Stimulated activated memory B cell treated with anti-CD40 and anti-IgM and Interleukin-4, amounts not matched to agents 10 μg/mL and 1 μg/mL and 100 μg/mL, for 72 hours (primary cell): ENCODE measurements around the gene AMZ1.

Experiments used
- ATAC-seq: fragments of 150-1000 bp; cut with Tn5 transposase; 2 replicates; pipeline ENCODE4 v1.10.0; 2021
- H3K27ac Mint-ChIP-seq: one replicate; pipeline ENCODE4 v1.8.0; 2022; ENCODE audit warnings: mild to moderate bottlenecking, mixed read lengths
- H3K27me3 Mint-ChIP-seq: one replicate; pipeline ENCODE4 v1.8.0; 2022; ENCODE audit warnings: mixed read lengths
- H3K36me3 Mint-ChIP-seq: one replicate; pipeline ENCODE4 v1.8.0; 2022; ENCODE audit warnings: mixed read lengths
- H3K4me1 Mint-ChIP-seq: one replicate; pipeline ENCODE4 v1.8.0; 2022; ENCODE audit warnings: mixed read lengths
- H3K4me3 Mint-ChIP-seq: one replicate; pipeline ENCODE4 v1.8.0; 2022; ENCODE audit warnings: mild to moderate bottlenecking, moderate library complexity, mixed read lengths
- H3K9me3 Mint-ChIP-seq: one replicate; pipeline ENCODE4 v1.8.0; 2022; ENCODE audit warnings: mixed read lengths

AMZ1 gene

GRCh38 chr7:2646680-2647571, 41.1 kb upstream of the AMZ1 start:
- no peak for ATAC-seq
- H3K27me3 Mint-ChIP-seq, result no peaks in the 10 kb centered on the region
- H3K27ac Mint-ChIP-seq, result no peak overlapping the region
- no peak overlapping the region for H3K4me3 Mint-ChIP-seq
- H3K36me3 Mint-ChIP-seq, result peaks cover 10% of the 10 kb centered on the region
- no peaks in the 10 kb centered on the region for H3K9me3 Mint-ChIP-seq
- peaks cover 29% of the 10 kb centered on the region for H3K4me1 Mint-ChIP-seq

GRCh38 chr7:2647594-2648172, 40.3 kb upstream of the AMZ1 start:
- no peaks in the 10 kb centered on the region for H3K9me3 Mint-ChIP-seq
- H3K27me3 Mint-ChIP-seq, result no peaks in the 10 kb centered on the region
- peaks cover 17% of the 10 kb centered on the region for H3K36me3 Mint-ChIP-seq
- no peak for ATAC-seq
- H3K4me1 Mint-ChIP-seq, result peaks cover 27% of the 10 kb centered on the region
- H3K4me3 Mint-ChIP-seq, result no peak overlapping the region
- H3K27ac Mint-ChIP-seq, result no peak overlapping the region

GRCh38 chr7:2649139-2649838, 38.7 kb upstream of the AMZ1 start:
- H3K27ac Mint-ChIP-seq, result no peak overlapping the region
- ATAC-seq, result no peak
- no peaks in the 10 kb centered on the region for H3K27me3 Mint-ChIP-seq
- peaks cover 19% of the 10 kb centered on the region for H3K36me3 Mint-ChIP-seq
- no peaks in the 10 kb centered on the region for H3K9me3 Mint-ChIP-seq
- peaks cover 17% of the 10 kb centered on the region for H3K4me1 Mint-ChIP-seq
- H3K4me3 Mint-ChIP-seq, result no peak overlapping the region

GRCh38 chr7:2649991-2650390, 38.0 kb upstream of the AMZ1 start:
- no peaks in the 10 kb centered on the region for H3K27me3 Mint-ChIP-seq
- no peak overlapping the region for H3K27ac Mint-ChIP-seq
- H3K4me3 Mint-ChIP-seq, result no peak overlapping the region
- H3K36me3 Mint-ChIP-seq, result peaks cover 19% of the 10 kb centered on the region
- no peaks in the 10 kb centered on the region for H3K9me3 Mint-ChIP-seq
- no peak for ATAC-seq
- H3K4me1 Mint-ChIP-seq, result peaks cover 10% of the 10 kb centered on the region

- H3K4me1 Mint-ChIP-seq, result peaks cover 5% of the 10 kb centered on the region
- no peak for ATAC-seq
- peaks cover 19% of the 10 kb centered on the region for H3K36me3 Mint-ChIP-seq
- H3K27me3 Mint-ChIP-seq, result no peaks in the 10 kb centered on the region
- H3K9me3 Mint-ChIP-seq, result no peaks in the 10 kb centered on the region
- no peak overlapping the region for H3K27ac Mint-ChIP-seq
- H3K4me3 Mint-ChIP-seq, result no peak overlapping the region
Observed at GRCh38 chr7:2650451-2650850, 37.6 kb upstream of the AMZ1 start.

- Mint-ChIP-seq H3K27me3 (no peaks in the 10 kb centered on the region), H3K27ac (no peak overlapping the region), H3K9me3 (no peaks in the 10 kb centered on the region), H3K36me3 (peaks cover 19% of the 10 kb centered on the region), H3K4me1 (no peaks in the 10 kb centered on the region), H3K4me3 (no peak overlapping the region)
- ATAC-seq, result peak; percentile 21
Observed at GRCh38 chr7:2651336-2651735, 36.7 kb upstream of the AMZ1 start.

- Mint-ChIP-seq H3K27ac (no peak overlapping the region), H3K4me1 (no peaks in the 10 kb centered on the region)
Observed at GRCh38 chr7:2651847-2652735, 35.9 kb upstream of the AMZ1 start.

GRCh38 chr7:2652736-2653060, 35.3 kb upstream of the AMZ1 start:
- Mint-ChIP-seq H3K27me3 (no peaks in the 10 kb centered on the region), H3K4me3 (no peak overlapping the region), H3K36me3 (peaks cover 28% of the 10 kb centered on the region), H3K27ac (no peak overlapping the region), H3K4me1 (no peaks in the 10 kb centered on the region), H3K9me3 (no peaks in the 10 kb centered on the region)
- ATAC-seq, result no peak

More at GRCh38 chr7:2651847-2652735, 35.9 kb upstream of the AMZ1 start:
- Mint-ChIP-seq H3K4me3 (no peak overlapping the region), H3K27me3 (no peaks in the 10 kb centered on the region), H3K9me3 (no peaks in the 10 kb centered on the region), H3K36me3 (peaks cover 22% of the 10 kb centered on the region)
- no peak for ATAC-seq

- Mint-ChIP-seq H3K9me3 (no peaks in the 10 kb centered on the region), H3K27ac (no peak overlapping the region), H3K27me3 (no peaks in the 10 kb centered on the region), H3K36me3 (peaks cover 20% of the 10 kb centered on the region), H3K4me1 (no peaks in the 10 kb centered on the region), H3K4me3 (no peak overlapping the region)
- no peak for ATAC-seq
Observed at GRCh38 chr7:2654059-2654458, 33.9 kb upstream of the AMZ1 start.

GRCh38 chr7:2655870-2656614, 32.0 kb upstream of the AMZ1 start:
- H3K27ac Mint-ChIP-seq, result no peak overlapping the region

GRCh38 chr7:2657208-2657607, 30.8 kb upstream of the AMZ1 start:
- no peaks in the 10 kb centered on the region for H3K9me3 Mint-ChIP-seq
- no peak for ATAC-seq

More at GRCh38 chr7:2655870-2656614, 32.0 kb upstream of the AMZ1 start:
- no peak for ATAC-seq
- H3K36me3 Mint-ChIP-seq, result peaks cover 27% of the 10 kb centered on the region
- H3K4me1 Mint-ChIP-seq, result no peaks in the 10 kb centered on the region
- no peaks in the 10 kb centered on the region for H3K27me3 Mint-ChIP-seq
- H3K4me3 Mint-ChIP-seq, result no peak overlapping the region
- H3K9me3 Mint-ChIP-seq, result no peaks in the 10 kb centered on the region

GRCh38 chr7:2657920-2658671, 29.9 kb upstream of the AMZ1 start:
- Mint-ChIP-seq H3K4me1 (no peaks in the 10 kb centered on the region), H3K27ac (no peak overlapping the region), H3K36me3 (peaks cover 31% of the 10 kb centered on the region), H3K4me3 (no peak overlapping the region), H3K27me3 (no peaks in the 10 kb centered on the region), H3K9me3 (no peaks in the 10 kb centered on the region)
- ATAC-seq, result no peak

More at GRCh38 chr7:2657208-2657607, 30.8 kb upstream of the AMZ1 start:
- Mint-ChIP-seq H3K36me3 (peaks cover 33% of the 10 kb centered on the region), H3K27ac (no peak overlapping the region), H3K4me3 (no peak overlapping the region), H3K27me3 (no peaks in the 10 kb centered on the region), H3K4me1 (no peaks in the 10 kb centered on the region)

GRCh38 chr7:2658941-2659340, 29.1 kb upstream of the AMZ1 start:
- no peak overlapping the region for H3K4me3 Mint-ChIP-seq
- ATAC-seq, result no peak
- H3K27me3 Mint-ChIP-seq, result no peaks in the 10 kb centered on the region
- no peaks in the 10 kb centered on the region for H3K9me3 Mint-ChIP-seq
- H3K27ac Mint-ChIP-seq, result no peak overlapping the region
- no peaks in the 10 kb centered on the region for H3K4me1 Mint-ChIP-seq
- H3K36me3 Mint-ChIP-seq, result peaks cover 31% of the 10 kb centered on the region
